OCI-LY7 (cell line): ENCODE data around the gene TMC5.

ENCODE experiments used
- EZH2phosphoT487 ChIP-seq: fragments of 200-600 bp; sonication (generic); IDR thresholded peaks from 2 replicates; pipeline ENCODE4 v1.6.1; 2018; ENCODE audit warnings: low read depth, borderline replicate concordance, mild to moderate bottlenecking, mixed run types, antibody characterized with exemption, low read length, moderate library complexity, mixed read lengths
- TF ChIP-seq, protein P1 (sequence below): fragments of 200-600 bp; sonication (generic); conservative IDR thresholded peaks from 2 replicates; pipeline ENCODE4 v1.5.1; 2014; ENCODE audit warnings: mild to moderate bottlenecking, antibody characterized with exemption, low read length, moderate library complexity, mixed read lengths

DNA sequence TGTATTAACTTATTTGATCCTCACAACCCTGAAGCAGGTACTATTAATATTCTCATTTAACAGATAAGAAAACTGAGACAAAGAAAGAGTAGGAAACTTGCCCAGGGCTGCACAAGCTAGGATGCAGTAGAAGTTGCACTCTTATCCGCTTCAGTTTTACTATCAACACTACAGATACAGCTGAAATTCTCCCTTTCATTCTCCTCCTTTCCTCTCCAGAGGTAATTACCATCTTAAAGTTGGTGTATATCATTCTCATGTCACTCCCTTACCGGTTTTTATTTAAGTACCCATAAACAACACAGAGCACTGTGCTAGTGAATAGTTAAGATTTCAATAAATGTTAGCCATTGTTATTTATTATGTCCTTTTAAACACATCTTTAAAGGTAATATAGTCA, 100.7 kb downstream of the TMC5 start:
- TF ChIP-seq, protein P1, sequence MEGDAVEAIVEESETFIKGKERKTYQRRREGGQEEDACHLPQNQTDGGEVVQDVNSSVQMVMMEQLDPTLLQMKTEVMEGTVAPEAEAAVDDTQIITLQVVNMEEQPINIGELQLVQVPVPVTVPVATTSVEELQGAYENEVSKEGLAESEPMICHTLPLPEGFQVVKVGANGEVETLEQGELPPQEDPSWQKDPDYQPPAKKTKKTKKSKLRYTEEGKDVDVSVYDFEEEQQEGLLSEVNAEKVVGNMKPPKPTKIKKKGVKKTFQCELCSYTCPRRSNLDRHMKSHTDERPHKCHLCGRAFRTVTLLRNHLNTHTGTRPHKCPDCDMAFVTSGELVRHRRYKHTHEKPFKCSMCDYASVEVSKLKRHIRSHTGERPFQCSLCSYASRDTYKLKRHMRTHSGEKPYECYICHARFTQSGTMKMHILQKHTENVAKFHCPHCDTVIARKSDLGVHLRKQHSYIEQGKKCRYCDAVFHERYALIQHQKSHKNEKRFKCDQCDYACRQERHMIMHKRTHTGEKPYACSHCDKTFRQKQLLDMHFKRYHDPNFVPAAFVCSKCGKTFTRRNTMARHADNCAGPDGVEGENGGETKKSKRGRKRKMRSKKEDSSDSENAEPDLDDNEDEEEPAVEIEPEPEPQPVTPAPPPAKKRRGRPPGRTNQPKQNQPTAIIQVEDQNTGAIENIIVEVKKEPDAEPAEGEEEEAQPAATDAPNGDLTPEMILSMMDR, result no peak
- no peak for TF ChIP-seq EZH2phosphoT487
